ENCODE results near the gene TRRAP.

TRRAP gene

DNA sequence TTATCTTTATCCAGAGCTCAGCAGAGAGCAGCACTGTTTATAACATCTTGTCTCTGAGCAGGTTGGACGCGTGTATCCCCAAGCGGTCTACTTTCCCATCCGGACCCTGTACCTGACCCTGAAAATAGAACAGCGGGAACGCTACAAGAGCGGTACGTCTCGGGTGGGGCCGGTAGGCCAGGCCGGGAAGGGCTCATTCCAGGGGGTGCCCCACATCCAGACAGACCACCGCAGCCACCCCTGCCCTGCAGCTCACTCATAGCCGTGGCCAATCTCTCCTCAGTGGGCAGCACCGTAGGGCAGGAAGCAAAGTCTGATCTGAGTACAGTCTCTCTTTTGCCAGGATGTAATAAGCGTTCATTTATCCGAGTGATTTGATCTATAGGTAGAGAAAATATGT, 113.7 kb downstream of the TRRAP start:
- no peak overlapping the region for H2BK120ac ChIP-seq (ENCODE audit: insufficient read depth, low read length, poor library complexity)
- no peak overlapping the region for H2BK5ac ChIP-seq (ENCODE audit: low read depth, low read length, poor library complexity)
- no peak overlapping the region for H3K27ac ChIP-seq (ENCODE audit: low read depth, low read length)
- no peaks in the 10 kb centered on the region for H3K79me2 ChIP-seq (ENCODE audit: control insufficient read depth, insufficient read depth, low read length, poor library complexity)
- no peak overlapping the region for H2AFZ ChIP-seq (ENCODE audit: insufficient read depth, low read length, poor library complexity)
- H4K12ac ChIP-seq (ENCODE audit: low read depth, low read length): no peak overlapping the region
- H2BK12ac ChIP-seq (ENCODE audit: low read length): no peak overlapping the region
- H2AK5ac ChIP-seq (ENCODE audit: low read length): no peak overlapping the region
- no CpG with 5 or more reads among the region's 16 CpGs for WGBS (ENCODE audit: extremely low coverage, insufficient coverage, insufficient read length)
- no peaks in the 10 kb centered on the region for H3K4me1 ChIP-seq (ENCODE audit: control insufficient read depth in 1 of 2, insufficient read depth in 2 of 2, low read length in 2 of 2)
- H3K27me3 ChIP-seq (ENCODE audit: insufficient read depth, low read length): no peaks in the 10 kb centered on the region
- DNase-seq: no peak
- no peak overlapping the region for H3K4me2 ChIP-seq (ENCODE audit: low read length)
- no peak overlapping the region for H4K91ac ChIP-seq (ENCODE audit: low read depth, low read length)
- no peak overlapping the region for H4K8ac ChIP-seq (ENCODE audit: low read depth, low read length)
- no peak overlapping the region for H3K18ac ChIP-seq (ENCODE audit: low read length)
- peaks cover 4% of the 10 kb centered on the region for H3K9me3 ChIP-seq (ENCODE audit: insufficient read depth, low read depth, low read length)
- no peak overlapping the region for H3K4ac ChIP-seq (ENCODE audit: low read depth, low read length)
- H3K14ac ChIP-seq (ENCODE audit: low read length): no peak overlapping the region
- H3K4me3 ChIP-seq (ENCODE audit: low read depth, low read length): no peak overlapping the region
- no peak overlapping the region for H3K23ac ChIP-seq (ENCODE audit: low read length)
- H3K9ac ChIP-seq (ENCODE audit: low read length): no peak overlapping the region
- no peaks in the 10 kb centered on the region for H3K79me1 ChIP-seq (ENCODE audit: low read length)
- H3K36me3 ChIP-seq (ENCODE audit: control insufficient read depth in 1 of 2, insufficient read depth in 2 of 2, low read length in 2 of 2): peaks cover 61 to 70% of the 10 kb centered on the region in 2 experiments

DNA sequence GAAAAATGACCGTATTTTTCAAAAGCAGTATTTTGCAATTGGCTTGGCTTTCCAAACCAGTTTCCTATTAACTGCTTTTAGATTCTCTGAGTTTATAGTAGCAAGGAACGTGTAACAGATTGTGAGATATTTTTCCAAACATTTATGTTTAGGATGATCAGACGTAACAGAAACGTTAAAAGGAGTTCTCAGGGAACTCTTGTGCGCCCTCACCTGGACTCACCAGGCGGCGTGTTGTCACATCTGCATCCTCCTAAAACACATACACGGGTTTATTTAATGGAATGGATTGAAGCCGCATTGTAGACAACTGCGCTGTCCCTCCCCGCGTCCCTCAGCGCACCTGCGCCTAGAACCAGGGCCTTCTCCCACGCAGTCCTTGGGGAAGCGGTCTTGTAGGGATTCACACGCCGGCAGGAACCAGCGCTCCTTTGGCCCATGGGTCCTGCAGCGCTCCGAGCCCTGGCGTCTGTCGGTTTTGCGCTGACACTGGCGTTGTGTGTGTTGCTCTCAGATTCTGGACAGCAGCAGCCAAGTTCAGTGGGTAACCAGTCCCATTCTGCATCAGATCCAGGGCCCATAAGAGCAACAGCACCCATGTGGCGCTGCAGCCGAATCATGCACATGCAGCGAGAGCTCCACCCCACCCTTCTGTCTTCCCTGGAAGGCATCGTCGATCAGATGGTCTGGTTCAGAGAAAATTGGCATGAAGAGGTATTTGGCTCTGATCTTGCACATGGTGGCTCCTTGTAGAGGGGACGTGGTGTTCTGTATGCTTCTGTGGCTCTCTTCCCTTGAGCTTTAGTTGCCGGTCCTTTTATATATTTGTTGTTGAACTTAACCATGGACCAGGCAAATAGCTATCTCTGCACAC, 114.9 kb downstream of the TRRAP start:
- Histone ChIP-seq H3K9me3 (ENCODE audit: insufficient read depth, low read depth, low read length) (peaks cover 4% of the 10 kb centered on the region), H3K4ac (ENCODE audit: low read depth, low read length) (no peak overlapping the region), H2AK5ac (ENCODE audit: low read length) (no peak overlapping the region), H3K79me1 (ENCODE audit: low read length) (no peaks in the 10 kb centered on the region), H2AFZ (ENCODE audit: insufficient read depth, low read length, poor library complexity) (no peak overlapping the region), H3K36me3 (ENCODE audit: control insufficient read depth in 1 of 2, insufficient read depth in 2 of 2, low read length in 2 of 2) (peaks cover 61 to 70% of the 10 kb centered on the region in 2 experiments), H3K4me3 (ENCODE audit: low read depth, low read length) (no peak overlapping the region), H4K8ac (ENCODE audit: low read depth, low read length) (no peak overlapping the region), H3K79me2 (ENCODE audit: control insufficient read depth, insufficient read depth, low read length, poor library complexity) (no peaks in the 10 kb centered on the region), H3K18ac (ENCODE audit: low read length) (no peak overlapping the region), H4K91ac (ENCODE audit: low read depth, low read length) (no peak overlapping the region), H3K23ac (ENCODE audit: low read length) (no peak overlapping the region), H3K27me3 (ENCODE audit: insufficient read depth, low read length) (no peaks in the 10 kb centered on the region), H3K14ac (ENCODE audit: low read length) (no peak overlapping the region), H3K9ac (ENCODE audit: low read length) (no peak overlapping the region), H2BK12ac (ENCODE audit: low read length) (no peak overlapping the region), H3K4me2 (ENCODE audit: low read length) (no peak overlapping the region), H4K12ac (ENCODE audit: low read depth, low read length) (no peak overlapping the region), H2BK120ac (ENCODE audit: insufficient read depth, low read length, poor library complexity) (no peak overlapping the region), H3K4me1 (ENCODE audit: control insufficient read depth in 1 of 2, insufficient read depth in 2 of 2, low read length in 2 of 2) (no peaks in the 10 kb centered on the region), H2BK5ac (ENCODE audit: low read depth, low read length, poor library complexity) (no peak overlapping the region), H3K27ac (ENCODE audit: low read depth, low read length) (no peak overlapping the region)
- no peak for DNase-seq
- WGBS (ENCODE audit: extremely low coverage, insufficient coverage, insufficient read length): no CpG with 5 or more reads among the region's 32 CpGs

DNA sequence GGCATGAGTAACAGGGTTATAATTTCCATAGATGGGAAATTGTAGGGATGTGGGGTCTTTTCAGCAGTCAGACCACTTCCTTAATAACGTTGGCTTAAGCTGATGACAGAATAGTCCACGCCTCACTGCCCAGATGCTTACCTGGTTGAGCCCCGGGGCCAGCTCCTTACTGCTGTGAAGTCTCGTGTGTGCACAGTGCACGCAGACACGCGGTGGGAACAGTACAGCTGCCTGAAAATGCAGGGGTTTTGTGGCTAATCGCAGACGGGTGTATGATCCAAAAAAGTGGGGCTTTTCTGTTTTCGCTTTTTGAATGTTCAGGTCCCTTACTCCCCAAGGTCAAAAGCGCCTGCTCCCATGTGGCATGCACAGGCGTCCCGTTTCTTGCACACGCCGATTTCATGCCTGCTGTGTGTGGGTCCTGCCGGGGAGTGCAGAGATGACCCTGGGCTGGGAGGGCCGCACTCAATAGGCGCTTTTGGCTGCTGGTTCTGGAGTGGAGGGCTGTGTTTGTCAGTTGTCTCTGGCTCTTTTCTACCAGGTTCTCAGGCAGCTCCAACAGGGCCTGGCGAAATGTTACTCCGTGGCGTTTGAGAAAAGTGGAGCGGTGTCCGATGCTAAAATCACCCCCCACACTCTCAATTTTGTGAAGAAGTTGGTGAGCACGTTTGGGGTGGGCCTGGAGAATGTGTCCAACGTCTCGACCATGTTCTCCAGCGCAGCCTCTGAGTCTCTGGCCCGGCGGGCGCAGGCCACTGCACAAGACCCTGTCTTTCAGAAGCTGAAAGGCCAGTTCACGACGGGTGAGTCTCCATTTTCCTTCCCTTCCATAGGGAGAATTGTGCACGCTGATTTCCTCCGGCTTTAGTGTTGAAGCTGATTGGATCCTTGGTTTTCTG, 116.0 kb downstream of the TRRAP start:
- Histone ChIP-seq H3K4ac (ENCODE audit: low read depth, low read length) (no peak overlapping the region), H4K12ac (ENCODE audit: low read depth, low read length) (no peak overlapping the region)
- WGBS (ENCODE audit: extremely low coverage, insufficient coverage, insufficient read length): no CpG with 5 or more reads among the region's 34 CpGs

DNA sequence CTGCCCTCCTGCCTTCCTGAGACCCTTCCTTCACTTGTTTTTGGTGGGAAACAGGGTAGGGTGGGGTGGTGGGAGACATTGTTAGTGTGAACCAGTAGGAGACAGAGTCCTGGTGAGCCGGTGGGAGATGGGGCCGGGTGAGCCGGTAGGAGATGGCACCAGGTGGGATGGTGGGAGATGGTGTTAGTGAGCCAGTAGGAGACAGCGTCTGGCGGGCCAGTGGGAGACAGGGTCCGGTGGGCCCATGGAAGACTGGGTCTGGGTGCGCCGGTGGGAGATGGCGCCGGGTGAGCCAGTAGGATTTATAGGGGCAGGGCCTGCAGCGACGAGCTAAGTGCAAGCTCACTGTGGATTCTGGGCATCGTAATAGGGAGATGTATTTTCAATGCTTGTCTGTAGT, 116.8 kb downstream of the TRRAP start:
- H3K27ac ChIP-seq (ENCODE audit: low read depth, low read length): no peak overlapping the region
- H3K4me3 ChIP-seq (ENCODE audit: low read depth, low read length): no peak overlapping the region
- no peaks in the 10 kb centered on the region for H3K27me3 ChIP-seq (ENCODE audit: insufficient read depth, low read length)
- no peaks in the 10 kb centered on the region for H3K79me1 ChIP-seq (ENCODE audit: low read length)
- H4K91ac ChIP-seq (ENCODE audit: low read depth, low read length): no peak overlapping the region
- no peak overlapping the region for H2BK120ac ChIP-seq (ENCODE audit: insufficient read depth, low read length, poor library complexity)
- no peak overlapping the region for H2BK5ac ChIP-seq (ENCODE audit: low read depth, low read length, poor library complexity)
- H3K79me2 ChIP-seq (ENCODE audit: control insufficient read depth, insufficient read depth, low read length, poor library complexity): no peaks in the 10 kb centered on the region
- no peak overlapping the region for H3K18ac ChIP-seq (ENCODE audit: low read length)
- peaks cover 4% of the 10 kb centered on the region for H3K9me3 ChIP-seq (ENCODE audit: insufficient read depth, low read depth, low read length)
- H3K14ac ChIP-seq (ENCODE audit: low read length): no peak overlapping the region
- H3K4ac ChIP-seq (ENCODE audit: low read depth, low read length): no peak overlapping the region
- H4K8ac ChIP-seq (ENCODE audit: low read depth, low read length): no peak overlapping the region
- H3K4me2 ChIP-seq (ENCODE audit: low read length): no peak overlapping the region
- H2AK5ac ChIP-seq (ENCODE audit: low read length): no peak overlapping the region
- no peak overlapping the region for H2BK12ac ChIP-seq (ENCODE audit: low read length)
- no CpG with 5 or more reads among the region's 13 CpGs for WGBS (ENCODE audit: extremely low coverage, insufficient coverage, insufficient read length)
- DNase-seq: no peak
- no peak overlapping the region for H4K12ac ChIP-seq (ENCODE audit: low read depth, low read length)
- no peak overlapping the region for H2AFZ ChIP-seq (ENCODE audit: insufficient read depth, low read length, poor library complexity)
- H3K4me1 ChIP-seq (ENCODE audit: control insufficient read depth in 1 of 2, insufficient read depth in 2 of 2, low read length in 2 of 2): no peaks in the 10 kb centered on the region
- peaks cover 57 to 72% of the 10 kb centered on the region in 2 experiments for H3K36me3 ChIP-seq (ENCODE audit: control insufficient read depth in 1 of 2, insufficient read depth in 2 of 2, low read length in 2 of 2)
- H3K23ac ChIP-seq (ENCODE audit: low read length): no peak overlapping the region
- no peak overlapping the region for H3K9ac ChIP-seq (ENCODE audit: low read length)

More for the DNA sequence above, 116.0 kb downstream of the TRRAP start:
- Histone ChIP-seq H3K4me1 (ENCODE audit: control insufficient read depth in 1 of 2, insufficient read depth in 2 of 2, low read length in 2 of 2) (no peaks in the 10 kb centered on the region), H3K4me3 (ENCODE audit: low read depth, low read length) (no peak overlapping the region), H3K79me2 (ENCODE audit: control insufficient read depth, insufficient read depth, low read length, poor library complexity) (no peaks in the 10 kb centered on the region), H3K9me3 (ENCODE audit: insufficient read depth, low read depth, low read length) (peaks cover 4% of the 10 kb centered on the region), H3K4me2 (ENCODE audit: low read length) (no peak overlapping the region), H3K23ac (ENCODE audit: low read length) (no peak overlapping the region), H4K8ac (ENCODE audit: low read depth, low read length) (no peak overlapping the region), H3K36me3 (ENCODE audit: control insufficient read depth in 1 of 2, insufficient read depth in 2 of 2, low read length in 2 of 2) (peaks cover 55 to 70% of the 10 kb centered on the region in 2 experiments), H2AK5ac (ENCODE audit: low read length) (no peak overlapping the region), H3K79me1 (ENCODE audit: low read length) (no peaks in the 10 kb centered on the region), H2BK12ac (ENCODE audit: low read length) (no peak overlapping the region), H3K27me3 (ENCODE audit: insufficient read depth, low read length) (no peaks in the 10 kb centered on the region), H2BK5ac (ENCODE audit: low read depth, low read length, poor library complexity) (no peak overlapping the region), H4K91ac (ENCODE audit: low read depth, low read length) (no peak overlapping the region), H3K14ac (ENCODE audit: low read length) (no peak overlapping the region), H3K18ac (ENCODE audit: low read length) (no peak overlapping the region), H3K9ac (ENCODE audit: low read length) (no peak overlapping the region), H2BK120ac (ENCODE audit: insufficient read depth, low read length, poor library complexity) (no peak overlapping the region), H2AFZ (ENCODE audit: insufficient read depth, low read length, poor library complexity) (no peak overlapping the region), H3K27ac (ENCODE audit: low read depth, low read length) (no peak overlapping the region)
- DNase-seq: no peak
